Upper lobe of right lung (tissue), 1 donor: ENCODE results near the gene ODF2. TPM values are rescaled to one million over a fixed set of nuclear protein-coding genes. Genes with fewer than 3 reads are reported as not detected.
"Not testable (repeated sequence)": the region's sequence is repeated elsewhere in the genome, so short reads cannot be mapped to it uniquely, and the experiment has no call there.

Source experiments
- ATAC-seq: fragments of 200-7000 bp; cut with Tn5 transposase; one replicate; pipeline ENCODE4 v1.9.1; 2020; ENCODE audit warnings: mild to moderate bottlenecking, moderate library complexity
- DNase-seq: peaks from one replicate; pipeline ENCODE4 v3.0.0-alpha.2; 2020
- H3K27ac ChIP-seq: fragments of 200-600 bp; one replicate; pipeline ENCODE4 v1.8.0; 2022
- H3K27me3 ChIP-seq: fragments of 200-600 bp; one replicate; pipeline ENCODE4 v1.8.0; 2022; ENCODE audit warnings: mild to moderate bottlenecking
- H3K36me3 ChIP-seq: fragments of 200-600 bp; one replicate; pipeline ENCODE4 v1.8.0; 2022
- H3K4me1 ChIP-seq: fragments of 200-600 bp; one replicate; pipeline ENCODE4 v1.8.0; 2022
- H3K4me3 ChIP-seq: fragments of 200-600 bp; one replicate; pipeline ENCODE4 v1.8.0; 2022; ENCODE audit warnings: mild to moderate bottlenecking
- H3K9me3 ChIP-seq: fragments of 200-600 bp; one replicate; pipeline ENCODE4 v1.8.0; 2022
- CTCF ChIP-seq: fragments of 200-600 bp; IDR thresholded peaks from one replicate; pipeline ENCODE4 v1.8.0; 2022; ENCODE audit warnings: antibody characterized with exemption
- intact Hi-C: fragments of 100-400 bp; cut with DNase I; formaldehyde crosslinking; loops from one replicate; pipeline ENCODE4 v1.11.0; 2022
- total RNA-seq: library from RNA; stranded (reverse); fragmentation: NEBNext Ultra II Directional; extraction: Animal tissue kit (Norgen Biotek cat#: 25700); gene quantifications from one replicate; pipeline ENCODE4 v1.2.1, GENCODE V29; 2021
- donor health status: DM: no; HTN: yes; CAD: no; lungs with severe emphysema.

The ODF2 gene
- total RNA-seq, 1 donor from 2014 or later = 17.3 TPM

- intact Hi-C loops = loop anchor here (5.0 kb wide), 1 partner anchor 49 kb away; no protein-coding TSS in a partner anchor
- DNase-seq (no peak), ATAC-seq (no peak)
- Histone ChIP-seq H3K9me3 (no peaks in the 10 kb centered on the region), H3K27ac (no peak overlapping the region), H3K4me3 (no peak overlapping the region), H3K4me1 (no peaks in the 10 kb centered on the region), H3K27me3 (peaks cover 14% of the 10 kb centered on the region), H3K36me3 (no peaks in the 10 kb centered on the region)
- TF ChIP-seq CTCF = no peak
These were observed 44.3 kb upstream of the ODF2 start for GRCh38 chr9:128411364-128412119.

GRCh38 chr9:128412120-128412790 lies 43.6 kb upstream of the ODF2 start:
- no peaks in the 10 kb centered on the region for H3K9me3 ChIP-seq
- intact Hi-C loops = loop anchor here (5.0 kb wide), 1 partner anchor 50 kb away; no protein-coding TSS in a partner anchor
- no peak for DNase-seq
- TF ChIP-seq CTCF = peak; percentile 58
- H3K27ac ChIP-seq = no peak overlapping the region
- H3K36me3 ChIP-seq = no peaks in the 10 kb centered on the region
- H3K4me1 ChIP-seq = no peaks in the 10 kb centered on the region
- ATAC-seq = peak; percentile 65
- peaks cover 14% of the 10 kb centered on the region for H3K27me3 ChIP-seq
- H3K4me3 ChIP-seq = no peak overlapping the region

GRCh38 chr9:128413728-128414127 lies 42.1 kb upstream of the ODF2 start:
- not testable (repeated sequence) for ATAC-seq
- intact Hi-C loops = loop anchor here (5.0 kb wide), 1 partner anchor 51 kb away; no protein-coding TSS in a partner anchor

GRCh38 chr9:128414461-128414860 lies 41.3 kb upstream of the ODF2 start:
- Histone ChIP-seq H3K4me3 (no peak overlapping the region), H3K4me1 (peaks cover 6% of the 10 kb centered on the region), H3K27ac (no peak overlapping the region), H3K27me3 (peaks cover 14% of the 10 kb centered on the region), H3K36me3 (no peaks in the 10 kb centered on the region), H3K9me3 (no peaks in the 10 kb centered on the region)
- ATAC-seq (no peak), DNase-seq (no peak)
- TF ChIP-seq CTCF = no peak
- intact Hi-C loops = loop anchor here (5.0 kb wide), 1 partner anchor 52 kb away; no protein-coding TSS in a partner anchor

More at GRCh38 chr9:128413728-128414127, 42.1 kb upstream of the ODF2 start:
- H3K9me3 ChIP-seq, H3K4me1 ChIP-seq, H3K27ac ChIP-seq, H3K4me3 ChIP-seq, DNase-seq, H3K36me3 ChIP-seq: not testable (repeated sequence)
- H3K27me3 ChIP-seq = peaks cover 14% of the 10 kb centered on the region

GRCh38 chr9:128415281-128415680 lies 40.5 kb upstream of the ODF2 start:
- no peak overlapping the region for H3K4me3 ChIP-seq
- ATAC-seq (no peak), DNase-seq (no peak)
- no peaks in the 10 kb centered on the region for H3K9me3 ChIP-seq
- no peak overlapping the region for H3K27ac ChIP-seq
- H3K36me3 ChIP-seq = no peaks in the 10 kb centered on the region
- TF ChIP-seq CTCF = no peak
- peaks cover 12% of the 10 kb centered on the region for H3K4me1 ChIP-seq
- H3K27me3 ChIP-seq = peaks cover 14% of the 10 kb centered on the region
- intact Hi-C loops = no loop called here

GRCh38 chr9:128416014-128416413 lies 39.8 kb upstream of the ODF2 start:
- Histone ChIP-seq H3K27ac (no peak overlapping the region), H3K36me3 (no peaks in the 10 kb centered on the region), H3K9me3 (no peaks in the 10 kb centered on the region), H3K4me3 (no peak overlapping the region), H3K27me3 (peaks cover 14% of the 10 kb centered on the region), H3K4me1 (peaks cover 14% of the 10 kb centered on the region)
- intact Hi-C loops = no loop called here
- DNase-seq (no peak), ATAC-seq (no peak)
- no peak for TF ChIP-seq CTCF
